Measurements from ENCODE around the gene TMEM174.

GRCh38 chr5:73160239-73160671, 12.7 kb upstream of the TMEM174 start:
- TF ChIP-seq CTCF (conservative IDR thresholded peaks at IDR 0.05; ENCODE audit: low read length) (no peak), EZH2phosphoT487 (IDR thresholded peaks at IDR 0.05; ENCODE audit: borderline replicate concordance) (peak; percentile 79)
